Gastrocnemius medialis (tissue), 4 donors: ENCODE data around the gene MICU1.

Experiments
- POLR2A ChIP-seq, 2 donors: fragments of 450-650 bp; IDR thresholded peaks; one replicate each; pipeline ENCODE4 v1.6.1; 2017; ENCODE audit warnings: antibody characterized with exemption in 2 of 2, mild to moderate bottlenecking in 2 of 2, moderate library complexity in 2 of 2
- TF ChIP-seq, protein P1 (sequence below), 5 experiments: fragments of 450-650 bp in 3 of 5; fragments of 200-600 bp in 2 of 5; sonication (generic) in 2 of 5; IDR thresholded peaks in 4 of 5; conservative IDR thresholded peaks in 1 of 5; 1 replicate in 4 of 5; 2 replicates in 1 of 5; pipeline ENCODE4 v1.5.1; 2016 to 2019; ENCODE audit warnings: antibody characterized with exemption in 5 of 5, mild to moderate bottlenecking in 3 of 5, moderate library complexity in 3 of 5

GRCh38 chr10:72356987-72357386 is 268.9 kb downstream of the MICU1 start:
- TF ChIP-seq, protein P1, sequence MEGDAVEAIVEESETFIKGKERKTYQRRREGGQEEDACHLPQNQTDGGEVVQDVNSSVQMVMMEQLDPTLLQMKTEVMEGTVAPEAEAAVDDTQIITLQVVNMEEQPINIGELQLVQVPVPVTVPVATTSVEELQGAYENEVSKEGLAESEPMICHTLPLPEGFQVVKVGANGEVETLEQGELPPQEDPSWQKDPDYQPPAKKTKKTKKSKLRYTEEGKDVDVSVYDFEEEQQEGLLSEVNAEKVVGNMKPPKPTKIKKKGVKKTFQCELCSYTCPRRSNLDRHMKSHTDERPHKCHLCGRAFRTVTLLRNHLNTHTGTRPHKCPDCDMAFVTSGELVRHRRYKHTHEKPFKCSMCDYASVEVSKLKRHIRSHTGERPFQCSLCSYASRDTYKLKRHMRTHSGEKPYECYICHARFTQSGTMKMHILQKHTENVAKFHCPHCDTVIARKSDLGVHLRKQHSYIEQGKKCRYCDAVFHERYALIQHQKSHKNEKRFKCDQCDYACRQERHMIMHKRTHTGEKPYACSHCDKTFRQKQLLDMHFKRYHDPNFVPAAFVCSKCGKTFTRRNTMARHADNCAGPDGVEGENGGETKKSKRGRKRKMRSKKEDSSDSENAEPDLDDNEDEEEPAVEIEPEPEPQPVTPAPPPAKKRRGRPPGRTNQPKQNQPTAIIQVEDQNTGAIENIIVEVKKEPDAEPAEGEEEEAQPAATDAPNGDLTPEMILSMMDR (IDR thresholded peaks at IDR 0.05 in 4 of 5, conservative IDR thresholded peaks at IDR 0.05 in 1 of 5), result no peak
- TF ChIP-seq POLR2A (IDR thresholded peaks at IDR 0.05), result no peak
